KG1 (cell line): Measurements from ENCODE around the gene TSEN54.

Experiments used
- DNase-seq: peaks from one replicate; lab custom pipeline; 2025; lab: John Stamatoyannopoulos, UW

Gene TSEN54

DNA sequence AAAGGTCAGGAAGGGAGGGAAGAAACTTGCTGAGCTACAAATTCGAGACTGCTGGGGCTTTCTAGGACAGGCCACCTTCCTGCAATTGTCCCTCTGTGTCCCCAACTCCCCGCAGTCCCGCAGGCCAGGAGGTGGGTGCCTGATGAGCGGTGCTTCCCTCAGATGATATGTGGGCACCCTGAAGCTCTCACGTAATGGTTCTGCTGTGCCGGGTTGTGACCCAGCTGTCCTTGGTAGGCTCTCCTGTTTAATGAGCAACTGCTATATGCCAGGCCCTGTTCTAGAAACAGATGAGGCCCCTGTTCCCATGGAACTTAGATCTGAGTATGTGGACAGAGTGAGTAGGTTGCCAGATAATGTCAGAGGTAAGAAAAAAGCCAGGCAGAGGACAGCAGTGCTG lies 49.3 kb downstream of the TSEN54 start:
- no peak for DNase-seq

- DNase-seq, result no peak
Measured at GRCh38 chr17:75566416-75566815, 50.1 kb downstream of the TSEN54 start.

GRCh38 chr17:75566834-75567233 lies 50.5 kb downstream of the TSEN54 start:
- no peak for DNase-seq

GRCh38 chr17:75568412-75569255 lies 52.3 kb downstream of the TSEN54 start:
- DNase-seq, result no peak

GRCh38 chr17:75570034-75570676 lies 53.8 kb downstream of the TSEN54 start:
- DNase-seq, result no peak

- DNase-seq, result no peak
Measured at GRCh38 chr17:75570772-75571171, 54.4 kb downstream of the TSEN54 start.

DNA sequence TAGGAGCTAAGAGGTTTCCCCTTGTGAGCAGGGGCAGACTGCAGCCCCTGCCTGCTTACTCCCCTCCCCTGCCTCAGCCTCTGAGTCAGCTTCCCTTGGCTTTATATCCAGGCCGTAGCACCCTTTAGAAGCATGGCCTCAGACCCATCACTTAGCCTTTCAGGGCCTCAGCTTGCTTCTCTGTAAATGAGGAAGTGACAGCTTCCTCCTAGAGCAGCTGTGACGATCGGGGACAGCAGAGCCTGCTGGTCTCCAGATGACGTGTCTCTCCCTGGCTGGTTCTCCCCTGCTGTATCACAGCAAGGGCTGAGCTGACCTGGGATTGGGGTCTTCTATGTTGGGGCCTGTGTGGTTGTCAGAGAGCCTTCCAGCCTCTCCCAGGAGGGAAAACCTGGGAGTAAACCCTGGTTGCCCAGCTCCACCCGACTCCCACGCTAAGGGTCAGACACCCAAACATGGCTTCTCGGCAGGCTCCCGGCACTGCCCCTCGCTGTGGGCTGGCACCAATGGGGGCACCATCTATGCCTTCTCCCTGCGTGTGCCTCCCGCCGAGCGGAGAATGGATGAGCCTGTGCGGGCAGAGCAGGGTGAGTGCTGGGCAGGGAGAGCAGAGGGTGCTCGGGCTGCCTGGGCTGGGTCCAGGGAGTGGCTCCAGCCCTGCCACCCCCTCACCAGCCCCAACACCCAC lies 55.0 kb downstream of the TSEN54 start:
- DNase-seq, result peak; percentile 81

DNA sequence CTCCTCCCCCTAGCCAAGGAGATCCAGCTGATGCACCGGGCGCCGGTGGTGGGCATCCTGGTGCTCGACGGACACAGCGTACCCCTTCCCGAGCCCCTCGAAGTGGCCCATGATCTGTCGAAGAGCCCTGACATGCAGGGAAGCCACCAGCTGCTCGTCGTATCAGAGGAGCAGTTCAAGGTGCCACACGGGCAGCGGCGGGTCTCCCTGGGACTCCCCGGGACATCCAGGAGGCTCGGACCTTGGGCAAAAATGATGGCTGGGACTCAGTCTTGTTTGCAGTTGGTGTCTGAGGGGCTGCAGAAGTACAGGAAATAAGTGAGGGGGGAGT lies 55.5 kb downstream of the TSEN54 start:
- DNase-seq, result no peak

GRCh38 chr17:75572713-75573539 lies 56.6 kb downstream of the TSEN54 start:
- no peak for DNase-seq

DNA sequence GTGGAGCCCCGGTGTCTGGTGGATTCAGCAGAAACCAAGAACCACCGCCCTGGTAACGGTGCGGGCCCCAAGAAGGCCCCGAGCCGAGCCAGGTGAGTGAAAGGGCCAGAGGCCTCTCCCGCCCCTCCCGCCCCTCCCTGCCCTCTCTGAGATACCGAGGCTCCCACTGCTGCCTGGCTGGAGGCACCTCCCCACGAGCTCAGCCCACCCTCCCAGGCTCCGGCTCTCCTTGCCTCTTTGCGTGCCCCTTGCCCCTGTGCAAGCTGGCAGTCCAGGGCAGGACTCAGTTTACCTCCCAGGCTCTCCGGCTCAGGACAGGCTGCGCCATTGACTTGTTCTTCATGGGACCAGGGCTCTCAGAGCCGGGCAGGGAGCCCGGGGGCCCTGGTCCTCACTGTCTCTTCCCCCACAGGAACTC lies 57.2 kb downstream of the TSEN54 start:
- no peak for DNase-seq

DNA sequence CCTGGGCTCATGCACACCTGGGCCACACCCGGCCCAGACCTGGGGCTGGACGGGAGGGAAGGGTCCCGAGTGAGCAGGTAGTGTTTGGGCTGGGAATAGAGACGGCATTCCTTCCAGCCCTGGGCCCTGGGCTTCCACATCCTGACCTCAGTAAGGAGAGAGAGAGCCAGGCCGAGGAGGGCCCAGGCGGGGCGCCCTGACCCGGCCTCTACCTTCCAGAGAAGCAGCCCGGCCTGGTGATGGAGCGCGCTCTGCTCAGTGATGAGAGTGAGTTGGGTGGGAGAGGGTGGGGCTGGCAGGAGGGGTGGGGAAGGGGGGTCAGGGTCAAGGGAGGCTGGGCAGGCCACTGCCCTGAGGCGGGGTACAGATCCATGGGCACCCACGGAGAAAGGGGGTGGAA lies 57.7 kb downstream of the TSEN54 start:
- no peak for DNase-seq
